ENCODE results near the gene ENTPD5.

- TF ChIP-seq, protein P1, sequence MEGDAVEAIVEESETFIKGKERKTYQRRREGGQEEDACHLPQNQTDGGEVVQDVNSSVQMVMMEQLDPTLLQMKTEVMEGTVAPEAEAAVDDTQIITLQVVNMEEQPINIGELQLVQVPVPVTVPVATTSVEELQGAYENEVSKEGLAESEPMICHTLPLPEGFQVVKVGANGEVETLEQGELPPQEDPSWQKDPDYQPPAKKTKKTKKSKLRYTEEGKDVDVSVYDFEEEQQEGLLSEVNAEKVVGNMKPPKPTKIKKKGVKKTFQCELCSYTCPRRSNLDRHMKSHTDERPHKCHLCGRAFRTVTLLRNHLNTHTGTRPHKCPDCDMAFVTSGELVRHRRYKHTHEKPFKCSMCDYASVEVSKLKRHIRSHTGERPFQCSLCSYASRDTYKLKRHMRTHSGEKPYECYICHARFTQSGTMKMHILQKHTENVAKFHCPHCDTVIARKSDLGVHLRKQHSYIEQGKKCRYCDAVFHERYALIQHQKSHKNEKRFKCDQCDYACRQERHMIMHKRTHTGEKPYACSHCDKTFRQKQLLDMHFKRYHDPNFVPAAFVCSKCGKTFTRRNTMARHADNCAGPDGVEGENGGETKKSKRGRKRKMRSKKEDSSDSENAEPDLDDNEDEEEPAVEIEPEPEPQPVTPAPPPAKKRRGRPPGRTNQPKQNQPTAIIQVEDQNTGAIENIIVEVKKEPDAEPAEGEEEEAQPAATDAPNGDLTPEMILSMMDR (IDR thresholded peaks at IDR 0.05), result no peak
- no peak for TF ChIP-seq ZFX (IDR thresholded peaks at IDR 0.05; ENCODE audit: borderline replicate concordance)
Observed at GRCh38 chr14:73955674-73956073, 63.4 kb downstream of the ENTPD5 start.

Data from 22Rv1 (cell line).